ENCODE measurements around the gene ADAMTS4. TPM values are rescaled to one million over a fixed set of nuclear protein-coding genes. Genes with fewer than 3 reads are reported as not detected.

Gene ADAMTS4
- total RNA-seq, 1 donor from 2014 or later = 2.8 TPM

DNA sequence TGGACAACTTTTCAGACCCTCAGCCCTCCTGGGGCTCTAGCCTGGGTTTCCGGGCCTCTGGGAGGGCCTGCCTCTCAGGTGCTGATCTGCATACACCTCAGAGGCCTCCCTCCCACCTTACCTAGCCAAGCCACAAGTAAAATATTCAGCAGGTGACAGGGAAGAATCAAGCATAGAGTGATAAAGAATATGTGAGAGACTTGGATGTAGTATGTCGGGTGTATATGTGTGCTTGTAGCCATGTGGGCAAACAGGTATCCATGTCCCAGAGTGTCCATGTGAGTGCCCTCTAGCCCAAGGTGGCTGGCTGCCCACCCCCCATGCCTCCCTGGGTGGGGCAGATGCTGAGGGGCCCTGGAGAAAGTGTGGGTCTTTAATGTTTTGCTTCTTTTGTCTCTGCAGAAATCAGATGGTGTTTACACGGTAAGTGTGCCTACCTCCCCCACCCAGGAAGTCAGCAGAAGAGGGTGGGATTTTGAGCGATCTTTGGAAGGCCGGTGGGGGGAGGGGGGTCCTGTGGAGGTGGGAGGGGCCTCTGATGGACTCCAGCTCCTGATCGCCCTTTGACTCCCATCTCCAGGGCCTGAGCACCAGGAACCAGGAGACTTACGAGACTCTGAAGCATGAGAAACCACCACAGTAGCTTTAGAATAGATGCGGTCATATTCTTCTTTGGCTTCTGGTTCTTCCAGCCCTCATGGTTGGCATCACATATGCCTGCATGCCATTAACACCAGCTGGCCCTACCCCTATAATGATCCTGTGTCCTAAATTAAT, 19.6 kb upstream of the ADAMTS4 start:
- TF ChIP-seq, protein P1, sequence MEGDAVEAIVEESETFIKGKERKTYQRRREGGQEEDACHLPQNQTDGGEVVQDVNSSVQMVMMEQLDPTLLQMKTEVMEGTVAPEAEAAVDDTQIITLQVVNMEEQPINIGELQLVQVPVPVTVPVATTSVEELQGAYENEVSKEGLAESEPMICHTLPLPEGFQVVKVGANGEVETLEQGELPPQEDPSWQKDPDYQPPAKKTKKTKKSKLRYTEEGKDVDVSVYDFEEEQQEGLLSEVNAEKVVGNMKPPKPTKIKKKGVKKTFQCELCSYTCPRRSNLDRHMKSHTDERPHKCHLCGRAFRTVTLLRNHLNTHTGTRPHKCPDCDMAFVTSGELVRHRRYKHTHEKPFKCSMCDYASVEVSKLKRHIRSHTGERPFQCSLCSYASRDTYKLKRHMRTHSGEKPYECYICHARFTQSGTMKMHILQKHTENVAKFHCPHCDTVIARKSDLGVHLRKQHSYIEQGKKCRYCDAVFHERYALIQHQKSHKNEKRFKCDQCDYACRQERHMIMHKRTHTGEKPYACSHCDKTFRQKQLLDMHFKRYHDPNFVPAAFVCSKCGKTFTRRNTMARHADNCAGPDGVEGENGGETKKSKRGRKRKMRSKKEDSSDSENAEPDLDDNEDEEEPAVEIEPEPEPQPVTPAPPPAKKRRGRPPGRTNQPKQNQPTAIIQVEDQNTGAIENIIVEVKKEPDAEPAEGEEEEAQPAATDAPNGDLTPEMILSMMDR (IDR thresholded peaks at IDR 0.05) = no peak
- DNase-seq (ENCODE audit: low spot score) = peak; percentile 51
- H3K4me3 Mint-ChIP-seq (ENCODE audit: unreplicated experiment) = no peak overlapping the region

DNA sequence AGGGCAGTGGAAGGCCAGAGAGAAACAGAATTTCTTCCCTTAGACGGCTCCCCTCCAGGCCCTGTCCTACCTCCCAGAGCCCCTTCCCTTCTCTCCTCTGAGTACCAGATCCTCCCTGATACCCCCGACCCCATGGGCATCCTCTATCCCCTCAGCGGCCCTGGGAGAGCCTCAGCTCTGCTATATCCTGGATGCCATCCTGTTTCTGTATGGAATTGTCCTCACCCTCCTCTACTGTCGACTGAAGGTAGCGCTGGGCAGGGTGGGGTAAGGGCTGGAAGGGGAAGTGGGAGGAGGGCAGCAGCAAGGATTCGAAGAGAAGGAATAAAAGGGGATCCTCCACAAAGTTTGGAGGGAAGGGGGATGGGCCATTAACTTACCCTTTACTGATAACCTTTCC, 19.0 kb upstream of the ADAMTS4 start:
- TF ChIP-seq, protein P1 (IDR thresholded peaks at IDR 0.05) = no peak
- H3K27ac Mint-ChIP-seq (ENCODE audit: unreplicated experiment) = no peak overlapping the region
- H3K9me3 Mint-ChIP-seq (ENCODE audit: low read depth) = no peaks in the 10 kb centered on the region
- peaks cover 8% of the 10 kb centered on the region for H3K4me1 Mint-ChIP-seq (ENCODE audit: low read depth)
- no peak overlapping the region for H3K4me3 Mint-ChIP-seq (ENCODE audit: unreplicated experiment)
- peak; percentile 76 for DNase-seq (ENCODE audit: low spot score)
- H3K27me3 Mint-ChIP-seq (ENCODE audit: low read depth) = no peaks in the 10 kb centered on the region
- peaks cover 19% of the 10 kb centered on the region for H3K36me3 Mint-ChIP-seq (ENCODE audit: low read depth)

More for the DNA sequence above, 19.6 kb upstream of the ADAMTS4 start:
- H3K27ac Mint-ChIP-seq (ENCODE audit: unreplicated experiment) = no peak overlapping the region
- H3K4me1 Mint-ChIP-seq (ENCODE audit: low read depth) = peaks cover 8% of the 10 kb centered on the region
- no peaks in the 10 kb centered on the region for H3K9me3 Mint-ChIP-seq (ENCODE audit: low read depth)
- no peaks in the 10 kb centered on the region for H3K27me3 Mint-ChIP-seq (ENCODE audit: low read depth)
- peaks cover 14% of the 10 kb centered on the region for H3K36me3 Mint-ChIP-seq (ENCODE audit: low read depth)

DNA sequence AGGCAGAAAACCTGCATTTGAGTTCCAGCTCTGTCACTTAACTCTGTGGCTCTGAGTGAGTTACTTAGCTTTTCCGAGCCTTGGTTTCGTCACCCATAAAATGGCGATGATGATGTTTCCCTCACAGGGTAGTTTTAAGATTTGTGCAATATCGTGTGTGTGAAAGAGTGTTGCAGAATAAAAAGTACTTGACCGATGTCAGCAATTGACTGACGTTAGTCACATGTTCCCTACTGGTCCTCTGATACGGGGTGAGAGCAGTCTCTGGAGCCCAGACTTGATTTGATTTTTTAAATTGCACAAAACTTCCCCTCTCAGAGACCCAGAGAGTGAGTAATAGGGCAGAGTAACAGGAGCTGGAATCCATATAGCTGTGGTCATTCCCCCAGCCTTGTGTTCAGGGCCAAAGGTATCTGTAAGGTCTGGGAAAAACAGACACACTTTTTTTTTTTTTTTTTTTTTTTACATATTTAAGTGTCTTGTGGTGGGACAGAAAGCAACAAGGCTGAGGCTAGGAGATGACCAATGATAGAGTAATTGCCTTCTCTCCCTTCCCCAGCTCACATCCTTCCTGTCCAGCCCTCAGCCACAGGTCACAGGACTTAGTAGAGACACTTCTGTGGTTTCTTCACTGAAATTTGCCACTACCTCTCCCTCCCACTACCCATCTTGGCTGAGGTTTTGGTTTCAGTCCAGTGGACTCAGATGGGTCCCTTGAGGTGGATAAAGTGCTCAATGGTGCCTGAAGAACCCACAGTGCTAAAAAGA, 18.3 kb upstream of the ADAMTS4 start:
- DNase-seq (ENCODE audit: low spot score) = no peak
- TF ChIP-seq, protein P1 (IDR thresholded peaks at IDR 0.05) = no peak
- no peak overlapping the region for H3K4me3 Mint-ChIP-seq (ENCODE audit: unreplicated experiment)
- H3K4me1 Mint-ChIP-seq (ENCODE audit: low read depth) = peaks cover 8% of the 10 kb centered on the region
- peaks cover 21% of the 10 kb centered on the region for H3K36me3 Mint-ChIP-seq (ENCODE audit: low read depth)
- no peaks in the 10 kb centered on the region for H3K9me3 Mint-ChIP-seq (ENCODE audit: low read depth)
- peak overlapping the region; percentile 72 for H3K27ac Mint-ChIP-seq (ENCODE audit: unreplicated experiment)
- H3K27me3 Mint-ChIP-seq (ENCODE audit: low read depth) = no peaks in the 10 kb centered on the region

GRCh38 chr1:161215076-161215475, 16.2 kb upstream of the ADAMTS4 start, which contains the start of gene FCER1G:
TSS of gene FCER1G (plus strand) at chr1:161215295. CDS start at chr1:161215322, 27 bp downstream.
- Mint-ChIP-seq H3K36me3 (ENCODE audit: low read depth) (peaks cover 29% of the 10 kb centered on the region), H3K4me3 (ENCODE audit: unreplicated experiment) (no peak within 1 kb of the TSS), H3K4me1 (ENCODE audit: low read depth) (peaks cover 8% of the 10 kb centered on the region), H3K27ac (ENCODE audit: unreplicated experiment) (no peak within 1 kb of the TSS), H3K27me3 (ENCODE audit: low read depth) (no peaks in the 10 kb centered on the region), H3K9me3 (ENCODE audit: low read depth) (no peaks in the 10 kb centered on the region)
- TF ChIP-seq, protein P1 (IDR thresholded peaks at IDR 0.05) = no peak
- DNase-seq (ENCODE audit: low spot score) = no peak

DNA sequence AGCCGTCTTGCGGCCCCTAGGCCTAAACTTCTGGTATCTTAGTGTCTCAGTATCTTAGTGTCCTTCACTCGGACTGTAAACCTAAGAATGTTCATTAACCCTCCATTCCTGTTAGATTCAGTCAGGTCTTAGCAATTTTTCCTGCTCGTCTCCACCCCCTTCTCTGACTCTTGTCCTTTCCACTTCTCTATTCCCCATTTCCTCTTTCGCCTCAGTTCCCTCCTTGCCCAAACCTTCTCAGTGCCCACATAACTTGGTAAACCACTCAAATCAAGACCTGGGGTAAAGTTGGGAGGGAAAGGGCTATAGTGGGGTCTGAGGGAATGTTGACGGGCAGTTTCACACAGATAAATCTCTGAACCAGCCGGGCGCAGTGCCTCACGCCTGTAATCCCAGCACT, 15.5 kb upstream of the ADAMTS4 start:
- TF ChIP-seq, protein P1 (IDR thresholded peaks at IDR 0.05) = no peak
- DNase-seq (ENCODE audit: low spot score) = no peak
- Mint-ChIP-seq H3K27me3 (ENCODE audit: low read depth) (no peaks in the 10 kb centered on the region), H3K4me1 (ENCODE audit: low read depth) (peaks cover 10% of the 10 kb centered on the region), H3K27ac (ENCODE audit: unreplicated experiment) (no peak overlapping the region), H3K9me3 (ENCODE audit: low read depth) (no peaks in the 10 kb centered on the region), H3K36me3 (ENCODE audit: low read depth) (peaks cover 35% of the 10 kb centered on the region), H3K4me3 (ENCODE audit: unreplicated experiment) (no peak overlapping the region)
